ENCODE results near the gene SPACA4.

GRCh38 chr19:48633148-48634035, 26.9 kb downstream of the SPACA4 start:
- no peak for TF ChIP-seq SUZ12 (IDR thresholded peaks at IDR 0.05; ENCODE audit: extremely low read depth, insufficient read depth, insufficient read length)
- no peak for TF ChIP-seq YY1 (IDR thresholded peaks at IDR 0.05; ENCODE audit: insufficient read depth, insufficient read length)

All from NT2/D1 (cell line).